ENCODE results near the gene NHSL2. TPM values are rescaled to one million over a fixed set of nuclear protein-coding genes. Genes with fewer than 3 reads are reported as not detected.

Gene NHSL2
- total and polyA plus RNA-seq, 8 donors, result 7.0 to 15.3 (median 9.5) TPM

- H3K27ac ChIP-seq, result no peak overlapping the region
- no peaks in the 10 kb centered on the region for H3K9me3 ChIP-seq
- DNase-seq, result no peak
- intact Hi-C loops (cut with DNase I), result no loop called here
- H3K4me1 ChIP-seq, result peaks cover 6 to 26% of the 10 kb centered on the region in 2 donors
- ATAC-seq, result no peak
- no peaks in the 10 kb centered on the region for H3K36me3 ChIP-seq
- no peak overlapping the region for H3K4me3 ChIP-seq
- peaks cover 0 to 4% of the 10 kb centered on the region in 2 donors for H3K27me3 ChIP-seq
- TF ChIP-seq, protein P1, sequence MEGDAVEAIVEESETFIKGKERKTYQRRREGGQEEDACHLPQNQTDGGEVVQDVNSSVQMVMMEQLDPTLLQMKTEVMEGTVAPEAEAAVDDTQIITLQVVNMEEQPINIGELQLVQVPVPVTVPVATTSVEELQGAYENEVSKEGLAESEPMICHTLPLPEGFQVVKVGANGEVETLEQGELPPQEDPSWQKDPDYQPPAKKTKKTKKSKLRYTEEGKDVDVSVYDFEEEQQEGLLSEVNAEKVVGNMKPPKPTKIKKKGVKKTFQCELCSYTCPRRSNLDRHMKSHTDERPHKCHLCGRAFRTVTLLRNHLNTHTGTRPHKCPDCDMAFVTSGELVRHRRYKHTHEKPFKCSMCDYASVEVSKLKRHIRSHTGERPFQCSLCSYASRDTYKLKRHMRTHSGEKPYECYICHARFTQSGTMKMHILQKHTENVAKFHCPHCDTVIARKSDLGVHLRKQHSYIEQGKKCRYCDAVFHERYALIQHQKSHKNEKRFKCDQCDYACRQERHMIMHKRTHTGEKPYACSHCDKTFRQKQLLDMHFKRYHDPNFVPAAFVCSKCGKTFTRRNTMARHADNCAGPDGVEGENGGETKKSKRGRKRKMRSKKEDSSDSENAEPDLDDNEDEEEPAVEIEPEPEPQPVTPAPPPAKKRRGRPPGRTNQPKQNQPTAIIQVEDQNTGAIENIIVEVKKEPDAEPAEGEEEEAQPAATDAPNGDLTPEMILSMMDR (IDR thresholded peaks at IDR 0.05), result no peak
Measured at GRCh38 chrX:72117636-72118210, 207.1 kb downstream of the NHSL2 start.

GRCh38 chrX:72120837-72121236, 210.2 kb downstream of the NHSL2 start:
- peak; percentile 17 for ATAC-seq
- peaks cover 0 to 6% of the 10 kb centered on the region in 2 donors for H3K27me3 ChIP-seq
- intact Hi-C loops (cut with DNase I), result no loop called here
- no peak overlapping the region for H3K4me3 ChIP-seq
- H3K4me1 ChIP-seq, result peaks cover 6 to 57% of the 10 kb centered on the region in 2 donors
- TF ChIP-seq, protein P1 (IDR thresholded peaks at IDR 0.05), result no peak
- no peaks in the 10 kb centered on the region for H3K9me3 ChIP-seq
- no peak for DNase-seq
- no peaks in the 10 kb centered on the region for H3K36me3 ChIP-seq
- peak overlapping the region; percentile 42 to 86 for H3K27ac ChIP-seq

GRCh38 chrX:72121383-72121782, 210.7 kb downstream of the NHSL2 start:
- H3K27me3 ChIP-seq, result peaks cover 0 to 6% of the 10 kb centered on the region in 2 donors
- ATAC-seq (peak; percentile 75), DNase-seq (peak in 3 of 4 donors; percentile 72 to 81 (median 72))
- H3K36me3 ChIP-seq, result no peaks in the 10 kb centered on the region
- TF ChIP-seq, protein P1 (IDR thresholded peaks at IDR 0.05), result no peak
- intact Hi-C loops (cut with DNase I), result no loop called here
- no peak overlapping the region for H3K4me3 ChIP-seq
- peaks cover 6 to 63% of the 10 kb centered on the region in 2 donors for H3K4me1 ChIP-seq
- no peaks in the 10 kb centered on the region for H3K9me3 ChIP-seq
- peak overlapping the region; percentile 42 to 86 for H3K27ac ChIP-seq

DNA sequence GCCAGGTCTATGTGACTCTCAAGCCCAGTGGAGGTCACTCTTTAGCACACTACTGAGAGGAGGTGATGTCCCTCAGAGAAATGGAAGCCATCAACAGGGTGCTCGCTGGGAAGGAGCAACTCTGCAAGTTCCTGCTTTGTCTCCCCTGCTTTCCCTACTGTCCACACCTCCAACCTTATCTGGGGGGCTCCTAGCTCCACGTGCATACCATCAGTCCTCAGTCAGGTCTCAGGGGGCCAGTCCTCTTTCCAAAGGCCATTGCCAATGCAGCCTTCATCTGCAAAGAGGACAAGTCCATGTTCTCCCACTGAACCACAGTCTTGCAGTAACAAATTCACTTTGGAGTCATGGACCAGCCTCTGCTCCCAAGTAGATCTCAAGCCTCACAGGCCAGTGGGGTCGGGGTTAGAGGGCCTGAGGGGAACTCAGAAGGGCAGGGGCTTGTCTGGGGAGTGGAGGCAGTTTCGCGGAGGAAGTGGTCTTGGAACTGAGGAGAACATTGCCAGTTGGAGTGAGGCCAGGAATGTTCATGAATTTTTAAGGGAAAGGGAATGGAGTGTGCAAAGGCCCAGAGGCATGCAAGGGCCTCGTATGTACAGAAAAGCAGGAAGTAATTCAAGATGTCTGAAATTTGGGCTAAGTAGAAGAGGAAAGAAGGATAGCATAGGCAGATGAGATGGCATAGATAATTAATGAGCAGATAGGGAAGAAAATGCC, 212.1 kb downstream of the NHSL2 start:
- peaks cover 0 to 6% of the 10 kb centered on the region in 2 donors for H3K27me3 ChIP-seq
- intact Hi-C loops (cut with DNase I), result no loop called here
- no peak overlapping the region for H3K4me3 ChIP-seq
- no peaks in the 10 kb centered on the region for H3K36me3 ChIP-seq
- H3K4me1 ChIP-seq, result peaks cover 6 to 75% of the 10 kb centered on the region in 2 donors
- TF ChIP-seq, protein P1 (IDR thresholded peaks at IDR 0.05), result no peak
- H3K27ac ChIP-seq, result peak overlapping the region in 1 of 2 donors; percentile 86
- DNase-seq (no peak), ATAC-seq (no peak)
- no peaks in the 10 kb centered on the region for H3K9me3 ChIP-seq

GRCh38 chrX:72123471-72124185, 213.0 kb downstream of the NHSL2 start:
- Histone ChIP-seq H3K27me3 (peaks cover 0 to 6% of the 10 kb centered on the region in 2 donors), H3K4me3 (no peak overlapping the region), H3K9me3 (no peaks in the 10 kb centered on the region), H3K36me3 (no peaks in the 10 kb centered on the region), H3K27ac (peak overlapping the region in 1 of 2 donors; percentile 86), H3K4me1 (peaks cover 6 to 75% of the 10 kb centered on the region in 2 donors)
- TF ChIP-seq, protein P1 (IDR thresholded peaks at IDR 0.05), result no peak
- ATAC-seq (peak; percentile 47), DNase-seq (peak in 3 of 4 donors; percentile 58 to 89 (median 69))
- intact Hi-C loops (cut with DNase I), result no loop called here

Measured in left lung (tissue), 10 donors.